Measurements from ENCODE around the gene PDGFC. TPM values are rescaled to one million over a fixed set of nuclear protein-coding genes. Genes with fewer than 3 reads are reported as not detected.

Gene PDGFC
- 22.2 and 24.7 TPM in 2 replicates for total RNA-seq

GRCh38 chr4:156971676-156972378 is at the start of gene PDGFC:
PDGFC (minus strand) TSS chr4:156971799; CDS start chr4:156970903, 896 bp downstream.

Other genes starting within 250 kb of the PDGFC start
- gene GLRB, start 104.4 kb upstream of the PDGFC start, total RNA-seq, result 1.5 and 2.0 TPM in 2 replicates
- gene GRIA2, start 248.9 kb upstream of the PDGFC start, total RNA-seq, result not detected in 2 replicates